Endodermal cell (in vitro differentiated cells): ENCODE data around the gene TACO1. TPM values are rescaled to one million over a fixed set of nuclear protein-coding genes. Genes with fewer than 3 reads are reported as not detected.
A peak's percentile ranks its signal among the peaks of the same experiment; 100 is the strongest.

Experiments
- DNase-seq: peaks from one replicate; pipeline ENCODE4 v3.0.0-alpha.2; 2017
- H3K27ac ChIP-seq: 2 replicates; pipeline ENCODE4 v1.5.1; 2013; ENCODE audit warnings: mild to moderate bottlenecking, low read depth, low read length, moderate library complexity
- H3K27me3 ChIP-seq: 2 replicates; pipeline ENCODE4 v1.6.1; 2013; ENCODE audit warnings: mild to moderate bottlenecking, low read length, moderate library complexity; ENCODE audit not compliant: insufficient read depth, control insufficient read depth, poor library complexity, severe bottlenecking
- H3K36me3 ChIP-seq: 2 replicates; pipeline ENCODE4 v1.7.0; 2013; ENCODE audit warnings: mild to moderate bottlenecking, low read length, moderate library complexity; ENCODE audit not compliant: control insufficient read depth, insufficient read depth
- H3K4me1 ChIP-seq: one replicate; pipeline ENCODE4 v1.7.0; 2013; ENCODE audit warnings: low read length; ENCODE audit not compliant: control insufficient read depth, insufficient read depth
- H3K4me3 ChIP-seq: 2 replicates; pipeline ENCODE4 v1.5.1; 2013; ENCODE audit warnings: mild to moderate bottlenecking, low read length, moderate library complexity
- H3K9ac ChIP-seq: 2 replicates; pipeline ENCODE4 v1.6.1; 2013; ENCODE audit warnings: mild to moderate bottlenecking, low read length, moderate library complexity; ENCODE audit not compliant: poor library complexity, severe bottlenecking; ENCODE audit errors: extremely low read depth
- H3K9me3 ChIP-seq: 2 replicates; pipeline ENCODE4 v1.6.1; 2013; ENCODE audit warnings: mild to moderate bottlenecking, low read length, moderate library complexity; ENCODE audit not compliant: control insufficient read depth
- H3K27ac Mint-ChIP-seq: 2 replicates; pipeline ENCODE4 v1.8.0; 2020; ENCODE audit warnings: mixed read lengths
- H3K27me3 Mint-ChIP-seq: 2 replicates; pipeline ENCODE4 v1.8.0; 2021; ENCODE audit warnings: mild to moderate bottlenecking, mixed read lengths; ENCODE audit not compliant: insufficient read depth
- H3K36me3 Mint-ChIP-seq: 2 replicates; pipeline ENCODE4 v1.8.0; 2020; ENCODE audit warnings: low read depth, mixed read lengths
- H3K4me1 Mint-ChIP-seq: 2 replicates; pipeline ENCODE4 v1.8.0; 2020; ENCODE audit warnings: mixed read lengths
- H3K4me3 Mint-ChIP-seq: 2 replicates; pipeline ENCODE4 v1.8.0; 2020; ENCODE audit warnings: mild to moderate bottlenecking, moderate library complexity, mixed read lengths
- H3K9me3 Mint-ChIP-seq: 2 replicates; pipeline ENCODE4 v1.8.0; 2020; ENCODE audit warnings: mild to moderate bottlenecking, mixed read lengths
- CTCF ChIP-seq: fragments of 200-600 bp; sonication (generic); conservative IDR thresholded peaks from 2 replicates; pipeline ENCODE4 v1.5.0; 2021; ENCODE audit warnings: antibody characterized with exemption, mild to moderate bottlenecking
- WGBS, 2 experiments: methylation state at CpG; one replicate each; pipeline versions ENCODE4 v1.1.5 to v1.1.7; 2013; ENCODE audit warnings: missing lambda C conversion rate in 2 of 2, mixed read lengths in 1 of 2; ENCODE audit not compliant: insufficient coverage in 1 of 2, insufficient read length in 1 of 2; 5-methylcytosine and 5-hydroxymethylcytosine counted together
- total RNA-seq, 2 donors: library from RNA; stranded (reverse); fragmentation: NEBNext Ultra II Directional in 1 of 2; extraction: Animal tissue kit (Norgen Biotek cat#: 25700) in 1 of 2; gene quantifications; 2 replicates in 1 of 2; 3 replicates in 1 of 2; pipeline ENCODE4 v1.2.1, GENCODE V29; 2021

The TACO1 gene
- total RNA-seq, 2 donors from 2014 or later = 19.6 to 20.3 TPM

GRCh38 chr17:63621229-63621683 lies 20.6 kb downstream of the TACO1 start:
- Mint-ChIP-seq H3K4me3 (peak overlapping the region; percentile 88), H3K27ac (no peak overlapping the region), H3K4me1 (peaks cover 22% of the 10 kb centered on the region), H3K9me3 (no peaks in the 10 kb centered on the region), H3K27me3 (peaks cover 2% of the 10 kb centered on the region), H3K36me3 (no peaks in the 10 kb centered on the region)
- no peaks in the 10 kb centered on the region for H3K9me3 ChIP-seq
- TF ChIP-seq CTCF = no peak
- no peak overlapping the region for H3K9ac ChIP-seq
- peak overlapping the region; percentile 60 for H3K27ac ChIP-seq
- H3K27me3 ChIP-seq = no peaks in the 10 kb centered on the region
- peaks cover 4% of the 10 kb centered on the region for H3K4me1 ChIP-seq
- DNase-seq = no peak
- WGBS, 2 experiments = 12% methylated on average over 10 of the region's 10 CpGs; no CpG with 5 or more reads in 1 of the 2 experiments
- no peaks in the 10 kb centered on the region for H3K36me3 ChIP-seq
- peak overlapping the region; percentile 76 for H3K4me3 ChIP-seq

GRCh38 chr17:63621684-63622573 lies 21.2 kb downstream of the TACO1 start, which contains the start of gene MAP3K3:
Gene MAP3K3 (plus strand): TSS chr17:63622417. CDS start chr17:63622760, 343 bp downstream.
- 0 to 1% methylated on average over 14 to 75 of the region's 75 CpGs for WGBS, 2 experiments
- H3K36me3 Mint-ChIP-seq = no peaks in the 10 kb centered on the region
- peak within 1 kb of the TSS; percentile 88 for H3K4me3 Mint-ChIP-seq
- H3K4me1 Mint-ChIP-seq = peaks cover 27% of the 10 kb centered on the region
- TF ChIP-seq CTCF = no peak
- peaks cover 2% of the 10 kb centered on the region for H3K27me3 Mint-ChIP-seq
- no peaks in the 10 kb centered on the region for H3K36me3 ChIP-seq
- DNase-seq = peak; percentile 100
- peak within 1 kb of the TSS; percentile 83 for H3K4me3 ChIP-seq
- H3K9ac ChIP-seq = peak within 1 kb of the TSS; percentile 4
- no peaks in the 10 kb centered on the region for H3K9me3 Mint-ChIP-seq
- H3K27ac Mint-ChIP-seq = peak within 1 kb of the TSS; percentile 85
- H3K4me1 ChIP-seq = peaks cover 4% of the 10 kb centered on the region
- H3K27ac ChIP-seq = peak within 1 kb of the TSS; percentile 60
- H3K9me3 ChIP-seq = no peaks in the 10 kb centered on the region
- no peaks in the 10 kb centered on the region for H3K27me3 ChIP-seq

- H3K9me3 ChIP-seq = no peaks in the 10 kb centered on the region
- H3K9me3 Mint-ChIP-seq = no peaks in the 10 kb centered on the region
- H3K27me3 Mint-ChIP-seq = peaks cover under 1% of the 10 kb centered on the region
- TF ChIP-seq CTCF = no peak
- peak overlapping the region; percentile 88 for H3K4me3 Mint-ChIP-seq
- 0% methylated on average over 41 to 100 of the region's 100 CpGs for WGBS, 2 experiments
- peaks cover 4% of the 10 kb centered on the region for H3K4me1 ChIP-seq
- H3K27me3 ChIP-seq = no peaks in the 10 kb centered on the region
- H3K4me1 Mint-ChIP-seq = peaks cover 30% of the 10 kb centered on the region
- H3K36me3 ChIP-seq = no peaks in the 10 kb centered on the region
- H3K27ac ChIP-seq = peak overlapping the region; percentile 21
- H3K4me3 ChIP-seq = peak overlapping the region; percentile 83
- DNase-seq = peak; percentile 90
- peak overlapping the region; percentile 4 for H3K9ac ChIP-seq
- peak overlapping the region; percentile 85 for H3K27ac Mint-ChIP-seq
- H3K36me3 Mint-ChIP-seq = no peaks in the 10 kb centered on the region
These were observed 22.1 kb downstream of the TACO1 start for GRCh38 chr17:63622574-63623390.
